HL-60 (cell line): ENCODE results near the gene ACSF3.

Experiments
- DNase-seq, 2 experiments: peaks; one replicate each; pipeline ENCODE4 v3.0.0-alpha.2; 2010 to 2020; ENCODE audit warnings: low read depth in 1 of 2, low spot score in 1 of 2
- H3K27ac ChIP-seq: fragments of 250-450 bp; sonication (Bioruptor Pico); replicated peaks from 2 replicates; pipeline ENCODE4 v1.5.1; 2020; ENCODE audit warnings: mild to moderate bottlenecking, moderate library complexity
- H3K27me3 ChIP-seq: fragments of 250-450 bp; sonication (Bioruptor Pico); 2 replicates; pipeline ENCODE4 v1.5.1; 2021; ENCODE audit warnings: mild to moderate bottlenecking, moderate library complexity; ENCODE audit not compliant: insufficient read depth, poor library complexity, severe bottlenecking
- H3K4me3 ChIP-seq: replicated peaks from 2 replicates; pipeline ENCODE4 v1.5.1; 2011; ENCODE audit warnings: mild to moderate bottlenecking, control low read depth, low read length; ENCODE audit not compliant: insufficient read depth
- CTCF ChIP-seq: IDR thresholded peaks from one replicate; pipeline ENCODE4 v1.5.1; 2011; ENCODE audit warnings: low read length, control low read depth, inconsistent platforms; ENCODE audit not compliant: insufficient read depth
- GABPA ChIP-seq: IDR thresholded peaks from 2 replicates; pipeline ENCODE4 v1.6.1; 2012; ENCODE audit warnings: low read depth
- POLR2AphosphoS5 ChIP-seq: IDR thresholded peaks from 2 replicates; pipeline ENCODE4 v1.6.1; 2012; ENCODE audit warnings: low read depth
- REST ChIP-seq: IDR thresholded peaks from 2 replicates; pipeline ENCODE4 v1.6.1; 2012; ENCODE audit warnings: low read depth; ENCODE audit not compliant: insufficient replicate concordance
- SPI1 ChIP-seq: IDR thresholded peaks from 2 replicates; pipeline ENCODE4 v1.6.1; 2012; ENCODE audit warnings: low read depth, mild to moderate bottlenecking, borderline replicate concordance

Gene ACSF3

GRCh38 chr16:89139907-89140361 is 46.3 kb downstream of the ACSF3 start:
- no peak for DNase-seq
- Histone ChIP-seq H3K27me3 (no peaks in the 10 kb centered on the region), H3K4me3 (no peak overlapping the region), H3K27ac (no peak overlapping the region)
- TF ChIP-seq POLR2AphosphoS5 (no peak), REST (no peak), CTCF (no peak), SPI1 (no peak), GABPA (no peak)

- Histone ChIP-seq H3K27ac (no peak overlapping the region), H3K27me3 (no peaks in the 10 kb centered on the region), H3K4me3 (no peak overlapping the region)
- TF ChIP-seq POLR2AphosphoS5 (no peak), SPI1 (no peak), GABPA (no peak)
- no peak for DNase-seq
These were observed 46.7 kb downstream of the ACSF3 start for GRCh38 chr16:89140401-89140800.

GRCh38 chr16:89140981-89141883 is 47.6 kb downstream of the ACSF3 start:
- no peaks in the 10 kb centered on the region for H3K27me3 ChIP-seq
- no peak for DNase-seq
- no peak overlapping the region for H3K4me3 ChIP-seq
- no peak for TF ChIP-seq REST
- no peak for TF ChIP-seq CTCF
- TF ChIP-seq GABPA, result no peak
- no peak overlapping the region for H3K27ac ChIP-seq

- H3K27me3 ChIP-seq, result no peaks in the 10 kb centered on the region
- H3K27ac ChIP-seq, result no peak overlapping the region
- no peak for DNase-seq
- H3K4me3 ChIP-seq, result no peak overlapping the region
- TF ChIP-seq REST (no peak), GABPA (no peak), CTCF (no peak), POLR2AphosphoS5 (no peak), SPI1 (no peak)
These were observed 48.2 kb downstream of the ACSF3 start for GRCh38 chr16:89141884-89142267.
